HL-60/S4 (cell line): ENCODE measurements around the gene KCNJ15.

Source experiments
- in situ Hi-C: fragments of 300-500 bp; cut with MboI; formaldehyde crosslinking; loops from 2 replicates; pipeline ENCODE4 v1.14.3; 2022; ENCODE audit warnings: low sequenced_read_pairs

Gene KCNJ15

DNA sequence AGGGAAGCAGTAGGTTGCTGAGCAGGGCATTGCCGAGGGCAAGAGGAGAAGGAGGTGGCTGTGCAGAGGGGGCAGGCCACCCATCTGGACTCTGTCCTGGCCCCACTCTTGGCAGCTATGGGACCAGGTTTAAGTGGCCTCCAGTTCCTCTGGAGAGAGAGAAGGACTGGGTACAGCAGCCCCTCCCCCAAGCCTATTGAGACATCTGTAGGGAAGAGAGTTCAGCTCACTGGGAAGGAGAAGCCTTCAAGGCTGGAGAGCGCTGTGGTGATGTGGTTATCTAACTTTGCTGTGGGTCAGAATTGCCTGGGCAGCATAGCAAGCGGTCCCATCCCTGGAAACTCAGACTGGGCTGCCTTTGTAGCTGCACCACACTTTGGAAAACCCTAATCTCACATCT lies 93.9 kb downstream of the KCNJ15 start:
- in situ Hi-C loops, result loop anchor here (5.0 to 25.0 kb wide), 2 partner anchors 183 to 787 kb away; no protein-coding TSS in a partner anchor

DNA sequence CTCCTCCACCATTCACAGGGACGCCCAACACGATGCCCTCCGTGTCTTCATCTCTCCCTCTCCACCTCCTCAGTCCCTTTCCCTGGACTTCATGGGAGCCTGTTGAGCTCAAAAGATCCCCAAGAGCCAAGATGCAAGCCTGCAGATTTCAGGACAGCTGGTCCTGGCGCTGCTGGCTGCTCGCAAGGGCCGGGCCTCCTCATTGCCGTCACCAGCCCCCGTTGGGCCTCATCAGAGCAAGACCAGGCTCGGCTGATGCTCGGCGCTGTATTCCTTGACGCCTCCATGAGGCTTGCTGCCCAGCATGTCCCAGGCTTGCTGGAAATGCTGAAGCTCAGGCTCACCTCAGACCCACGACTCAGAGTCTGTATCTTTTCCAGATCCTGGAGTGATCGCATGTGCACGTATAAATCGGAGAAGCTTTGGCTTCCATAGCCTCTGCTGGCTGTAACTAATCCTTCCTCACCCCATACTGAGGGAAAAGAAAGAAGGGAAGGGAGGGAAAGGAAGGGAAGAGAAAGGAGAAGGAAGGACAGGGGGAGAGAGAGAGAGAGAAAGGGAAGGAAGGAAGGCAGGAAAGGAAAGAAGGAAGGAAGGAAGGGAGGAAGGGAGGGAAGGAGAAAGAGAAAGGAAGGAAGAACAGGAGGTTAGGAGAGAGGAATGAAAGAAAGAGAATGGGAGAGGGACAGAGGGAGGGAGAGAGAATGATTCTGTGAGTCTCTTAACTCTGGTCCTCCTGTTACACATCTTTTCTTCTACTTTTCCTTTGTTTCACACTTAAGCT lies 94.6 kb downstream of the KCNJ15 start:
- in situ Hi-C loops, result loop anchor here (5.0 to 25.0 kb wide), 2 partner anchors 184 to 786 kb away; no protein-coding TSS in a partner anchor

DNA sequence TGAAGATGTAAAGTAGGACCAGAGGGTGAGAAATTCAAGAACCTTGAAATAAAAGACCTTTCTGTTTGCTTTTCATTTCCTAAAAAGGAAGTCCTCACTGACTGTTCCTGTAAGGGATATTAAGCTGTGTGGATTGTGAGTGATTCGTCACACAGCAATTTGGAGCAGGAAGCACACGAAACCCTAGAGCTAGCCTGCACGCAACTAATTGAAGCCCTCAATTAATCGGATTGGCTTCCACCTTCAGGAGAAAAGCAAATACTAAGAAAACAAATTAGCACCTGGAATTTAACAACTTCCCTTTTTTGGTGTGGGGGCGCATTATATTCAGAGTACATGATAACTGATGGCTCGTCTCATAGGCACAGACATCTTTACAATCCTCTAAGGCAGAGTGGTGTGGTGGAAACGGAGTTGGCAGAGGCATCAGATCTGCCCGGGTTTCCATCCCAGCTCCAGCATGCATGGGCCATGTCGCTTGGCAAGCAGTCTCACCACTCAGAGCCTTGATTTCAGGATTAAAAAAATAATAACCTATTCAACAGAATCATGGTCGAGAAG lies 95.2 kb downstream of the KCNJ15 start:
- in situ Hi-C loops, result loop anchor here (5.0 to 25.0 kb wide), 2 partner anchors 185 to 785 kb away; no protein-coding TSS in a partner anchor

DNA sequence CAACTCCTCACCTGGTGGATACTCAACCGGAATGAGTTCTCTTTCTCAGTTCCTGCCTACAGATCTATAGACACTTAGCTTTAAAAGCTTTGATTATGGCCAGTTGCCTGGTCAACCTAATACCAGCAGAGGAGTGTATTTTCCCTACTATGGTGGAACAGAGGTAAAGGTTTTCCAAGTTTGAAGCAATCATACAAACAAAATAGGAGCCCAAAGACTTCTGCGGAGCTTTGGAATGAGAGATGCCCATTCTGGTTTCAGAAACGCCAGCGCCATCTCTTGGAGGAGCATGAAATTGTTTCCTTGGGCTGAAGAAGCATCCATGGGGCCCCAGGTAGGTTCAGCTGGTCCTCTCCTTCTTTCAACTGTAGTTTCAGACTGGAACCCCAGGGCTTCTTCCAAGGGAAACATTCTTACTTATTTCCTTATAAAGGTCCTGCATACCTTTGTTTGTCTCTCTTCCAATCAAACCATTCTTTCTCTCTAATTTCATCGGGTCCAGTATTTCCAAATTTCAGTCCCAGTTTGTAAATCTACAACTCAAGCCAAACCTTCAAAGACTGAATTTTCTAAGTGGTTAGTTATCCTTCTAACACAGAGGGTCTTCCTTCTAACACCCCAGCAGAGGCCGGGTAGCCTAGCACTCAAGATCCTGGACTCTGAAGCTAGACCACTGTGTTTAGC lies 95.9 kb downstream of the KCNJ15 start:
- in situ Hi-C loops, result loop anchor here (5.0 to 25.0 kb wide), 2 partner anchors 185 to 785 kb away; no protein-coding TSS in a partner anchor

DNA sequence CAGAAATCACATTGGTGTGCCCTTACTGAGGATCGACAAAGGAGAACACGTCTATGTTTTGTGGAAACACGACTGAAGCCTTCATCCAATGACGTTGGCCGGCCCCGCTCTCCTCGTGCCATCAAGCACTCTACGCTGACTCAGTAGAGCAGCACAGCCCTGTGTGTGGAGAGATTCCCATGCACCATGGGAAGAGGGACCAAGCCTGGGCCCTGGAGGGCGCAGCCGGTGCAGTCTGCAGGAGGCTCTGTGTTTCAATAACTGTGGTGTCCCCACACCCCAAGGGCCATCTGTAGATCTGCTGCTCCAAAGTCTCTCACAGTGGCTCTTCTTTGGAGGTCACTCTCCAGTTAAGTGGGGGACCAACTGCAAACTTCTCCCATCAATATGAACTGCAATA lies 97.4 kb downstream of the KCNJ15 start:
- in situ Hi-C loops, result loop anchor here (5.0 to 25.0 kb wide), 2 partner anchors 187 to 783 kb away; no protein-coding TSS in a partner anchor

DNA sequence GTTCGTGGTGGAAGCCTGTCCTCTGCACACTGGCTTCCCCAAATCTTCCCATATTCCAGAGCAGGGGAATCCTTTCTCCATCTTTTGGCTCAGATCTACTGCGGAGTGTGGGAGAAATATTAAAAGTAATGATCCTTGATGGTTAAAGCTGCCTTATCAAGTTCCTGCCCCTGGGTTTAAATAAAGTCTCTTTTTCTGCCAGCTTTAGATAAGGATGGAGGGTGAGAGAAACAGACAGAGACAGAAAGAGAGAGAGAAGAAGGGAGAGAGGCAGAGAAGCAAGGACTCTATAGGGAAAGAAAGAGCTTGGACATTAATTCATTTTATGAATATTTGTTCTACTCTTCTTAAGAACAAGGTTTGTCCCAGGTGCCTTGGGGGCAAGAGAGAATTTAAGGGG lies 98.0 kb downstream of the KCNJ15 start:
- in situ Hi-C loops, result loop anchor here (5.0 to 25.0 kb wide), 2 partner anchors 187 to 783 kb away; no protein-coding TSS in a partner anchor

DNA sequence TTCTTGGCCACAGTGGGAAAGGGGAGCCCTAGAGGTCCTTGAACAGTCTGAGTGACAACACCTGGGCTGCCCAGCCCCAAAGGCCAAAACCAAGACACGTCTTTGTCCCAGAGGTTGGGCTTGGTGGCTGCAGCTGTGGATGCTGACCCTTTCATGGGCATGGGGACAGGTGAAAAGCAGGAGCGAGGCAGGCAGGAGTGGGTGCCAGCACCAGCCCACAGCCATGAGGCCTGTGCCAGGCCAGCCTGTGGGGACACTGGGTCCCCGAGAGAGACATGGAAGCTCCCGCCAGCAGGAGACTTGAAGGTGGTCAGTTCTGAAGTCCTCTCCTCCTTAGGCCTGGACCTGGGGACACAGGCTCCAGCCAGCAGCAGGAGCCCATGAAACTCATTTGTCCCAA lies 98.6 kb downstream of the KCNJ15 start:
- in situ Hi-C loops, result loop anchor here (25.0 kb wide), 1 partner anchor 782 kb away; no protein-coding TSS in a partner anchor

DNA sequence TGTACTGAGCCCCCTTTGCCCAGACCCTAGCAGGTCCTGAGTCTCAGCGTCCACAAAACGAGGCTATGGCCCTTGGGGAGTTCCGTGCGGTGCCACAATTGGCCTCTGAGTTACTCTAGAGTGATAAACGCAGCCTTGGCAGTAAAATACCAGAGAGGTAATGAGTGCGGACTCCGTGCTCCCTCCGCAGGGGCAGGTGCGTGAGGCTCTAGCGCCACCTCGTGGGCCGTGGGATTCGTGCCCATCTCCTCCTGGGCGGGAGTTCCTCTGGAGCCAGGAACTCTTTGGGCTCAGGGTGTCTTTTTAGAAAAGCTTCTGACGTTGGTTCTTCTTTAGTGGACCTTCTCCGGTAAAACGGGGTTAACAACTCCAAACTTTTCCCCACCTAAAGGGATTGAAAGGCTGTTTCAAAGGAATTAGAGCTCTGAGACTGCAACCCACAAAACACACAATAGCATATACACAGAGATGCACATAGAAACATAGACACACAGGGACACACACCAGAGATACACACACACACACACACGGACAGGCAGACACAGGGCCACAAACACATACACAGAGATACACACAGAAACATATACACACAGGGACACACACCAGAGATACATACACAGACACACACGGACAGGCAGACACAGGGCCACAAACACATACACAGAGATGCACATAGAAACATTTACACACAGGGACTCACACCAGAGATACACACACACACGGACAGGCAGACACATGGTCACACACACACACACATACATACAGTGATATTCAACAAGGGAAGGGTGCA lies 99.4 kb downstream of the KCNJ15 start:
- in situ Hi-C loops, result loop anchor here (25.0 kb wide), 1 partner anchor 781 kb away; no protein-coding TSS in a partner anchor
